ENCODE results near the gene MTR.
A peak's percentile ranks its signal among the peaks of the same experiment; 100 is the strongest.

MTR gene

GRCh38 chr1:236774926-236775325, 20.2 kb upstream of the MTR start:
- no peak for DNase-seq (ENCODE audit: low read depth in 3 of 3, low spot score in 1 of 3)

GRCh38 chr1:236779312-236779711, 15.8 kb upstream of the MTR start:
- no peak for DNase-seq (ENCODE audit: low read depth in 3 of 3, low spot score in 1 of 3)

- no peak for DNase-seq (ENCODE audit: low read depth in 3 of 3, low spot score in 1 of 3)
These were observed 9.6 kb upstream of the MTR start for GRCh38 chr1:236785477-236785876.

- DNase-seq (ENCODE audit: low read depth in 3 of 3, low spot score in 1 of 3): no peak
These were observed 8.6 kb upstream of the MTR start for GRCh38 chr1:236786453-236786852.

- DNase-seq (ENCODE audit: low read depth in 3 of 3, low spot score in 1 of 3): no peak
These were observed 482 bp upstream of the MTR start for GRCh38 chr1:236794585-236795034.

GRCh38 chr1:236795757-236796667, 920 bp downstream of the MTR start:
- DNase-seq (ENCODE audit: low read depth in 3 of 3, low spot score in 1 of 3): peak in 2 of 3 donors; percentile 21 to 64

GRCh38 chr1:236799001-236799400, 3.9 kb downstream of the MTR start:
- no peak for DNase-seq (ENCODE audit: low read depth in 3 of 3, low spot score in 1 of 3)

GRCh38 chr1:236800002-236800620, 5.0 kb downstream of the MTR start:
- DNase-seq (ENCODE audit: low read depth in 3 of 3, low spot score in 1 of 3): no peak

- no peak for DNase-seq (ENCODE audit: low read depth in 3 of 3, low spot score in 1 of 3)
These were observed 5.5 kb downstream of the MTR start for GRCh38 chr1:236800623-236801022.

GRCh38 chr1:236802264-236802663, 7.2 kb downstream of the MTR start:
- DNase-seq (ENCODE audit: low read depth in 3 of 3, low spot score in 1 of 3): no peak

GRCh38 chr1:236806634-236807033, 11.5 kb downstream of the MTR start:
- no peak for DNase-seq (ENCODE audit: low read depth in 3 of 3, low spot score in 1 of 3)

- no peak for DNase-seq (ENCODE audit: low read depth in 3 of 3, low spot score in 1 of 3)
These were observed 12.9 kb downstream of the MTR start for GRCh38 chr1:236808005-236808404.

- DNase-seq (ENCODE audit: low read depth in 3 of 3, low spot score in 1 of 3): no peak
These were observed 13.6 kb downstream of the MTR start for GRCh38 chr1:236808564-236809130.

GRCh38 chr1:236809148-236809547, 14.1 kb downstream of the MTR start:
- no peak for DNase-seq (ENCODE audit: low read depth in 3 of 3, low spot score in 1 of 3)

GRCh38 chr1:236810018-236810417, 14.9 kb downstream of the MTR start:
- no peak for DNase-seq (ENCODE audit: low read depth in 3 of 3, low spot score in 1 of 3)

- no peak for DNase-seq (ENCODE audit: low read depth in 3 of 3, low spot score in 1 of 3)
These were observed 17.4 kb downstream of the MTR start for GRCh38 chr1:236812334-236813030.

- no peak for DNase-seq (ENCODE audit: low read depth in 3 of 3, low spot score in 1 of 3)
These were observed 20.8 kb downstream of the MTR start for GRCh38 chr1:236815941-236816340.

GRCh38 chr1:236819856-236820255, 24.8 kb downstream of the MTR start:
- DNase-seq (ENCODE audit: low read depth in 3 of 3, low spot score in 1 of 3): no peak

GRCh38 chr1:236821091-236821627, 26.1 kb downstream of the MTR start:
- no peak for DNase-seq (ENCODE audit: low read depth in 3 of 3, low spot score in 1 of 3)

- no peak for DNase-seq (ENCODE audit: low read depth in 3 of 3, low spot score in 1 of 3)
These were observed 28.5 kb downstream of the MTR start for GRCh38 chr1:236823559-236823958.

GRCh38 chr1:236829085-236829484, 34.0 kb downstream of the MTR start:
- DNase-seq (ENCODE audit: low read depth in 3 of 3, low spot score in 1 of 3): no peak
